GM19468 (cell line): ENCODE measurements around the gene RNF145.
"Not testable (repeated sequence)": the region's sequence is repeated elsewhere in the genome, so short reads cannot be mapped to it uniquely, and the experiment has no call there.

ENCODE experiments used
- ATAC-seq: cut with Tn5 transposase; IDR thresholded peaks from one replicate; pipeline ENCODE4 v1.9.1; 2021; ENCODE audit warnings: mild to moderate bottlenecking, moderate library complexity, moderate number of reproducible peaks; ENCODE audit not compliant: unreplicated experiment; ENCODE audit errors: extremely low read depth

The RNF145 gene

DNA sequence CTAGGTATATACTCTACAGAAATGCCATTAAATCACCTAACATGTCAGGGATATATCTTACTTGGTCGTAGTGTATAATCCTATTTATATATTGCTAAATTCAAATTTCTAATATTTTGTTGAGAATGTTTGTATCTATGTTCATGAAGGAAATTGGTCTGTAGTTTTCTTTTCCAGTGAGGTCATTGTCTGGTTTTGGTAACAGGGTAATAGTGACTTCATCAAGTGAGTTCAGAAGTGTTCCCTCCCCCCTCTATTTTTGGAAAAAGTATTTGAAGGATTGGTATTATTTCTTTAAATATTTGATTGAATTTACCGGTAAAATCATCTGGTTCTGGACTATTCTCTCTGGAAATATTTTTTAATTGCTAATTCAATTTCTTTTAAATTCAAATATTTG, 86.2 kb downstream of the RNF145 start:
- ATAC-seq = no peak

DNA sequence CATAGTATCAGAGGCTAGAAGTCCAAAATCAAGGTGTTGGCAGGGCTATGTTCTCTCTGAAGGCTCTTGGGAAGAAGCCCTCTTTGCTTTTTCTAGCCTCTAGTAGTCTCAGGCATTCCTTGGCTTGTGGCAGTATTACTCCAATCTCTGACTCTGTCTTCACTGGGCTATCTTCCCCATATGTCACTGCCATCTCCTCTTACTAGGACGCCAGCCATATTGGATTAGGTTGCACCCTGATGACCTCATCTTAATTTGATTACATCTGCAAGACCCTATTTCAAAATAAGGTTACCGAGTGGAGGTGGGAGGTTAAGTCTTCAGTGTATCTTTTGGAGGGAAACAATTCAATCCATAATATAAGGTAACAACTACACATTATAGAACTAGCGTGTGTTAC, 88.3 kb downstream of the RNF145 start:
- ATAC-seq = no peak

DNA sequence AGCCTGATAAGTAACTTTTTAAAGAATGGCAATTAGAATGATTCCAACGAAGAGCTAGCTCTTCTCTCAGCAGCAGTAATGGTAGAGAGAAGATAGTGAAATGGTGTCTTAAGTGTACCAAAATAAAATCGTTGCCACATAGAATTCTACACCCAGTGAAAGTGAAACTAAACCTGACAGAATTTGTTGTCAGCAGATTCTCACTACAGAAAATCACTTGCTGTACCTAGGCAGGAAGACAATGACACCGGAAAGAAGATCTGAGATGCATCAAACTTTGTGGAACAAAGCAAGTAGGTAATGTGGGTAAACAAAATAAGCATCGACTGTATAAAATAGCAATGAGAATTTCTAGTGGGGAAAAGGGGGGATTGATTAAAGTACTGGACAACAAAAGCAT, 88.9 kb downstream of the RNF145 start:
- ATAC-seq = no peak

DNA sequence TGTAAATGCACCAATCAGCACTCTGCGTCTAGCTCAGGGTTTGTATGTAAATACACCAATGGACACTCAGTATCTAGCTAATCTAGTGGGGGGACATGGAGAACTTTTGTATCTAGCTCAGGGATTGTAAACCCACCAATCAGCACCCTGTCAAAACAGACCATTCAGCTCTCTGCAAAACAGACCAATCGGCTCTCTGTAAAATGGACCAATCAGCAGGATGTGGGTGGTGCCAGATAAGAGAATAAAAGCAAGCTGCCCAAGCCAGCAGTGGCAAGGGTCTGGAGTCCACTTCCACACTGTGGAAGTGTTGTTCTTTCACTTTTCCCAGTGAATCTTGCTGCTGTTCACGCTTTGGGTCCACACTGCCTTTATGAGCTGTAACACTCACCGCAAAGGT, 89.5 kb downstream of the RNF145 start:
- not testable (repeated sequence) for ATAC-seq

DNA sequence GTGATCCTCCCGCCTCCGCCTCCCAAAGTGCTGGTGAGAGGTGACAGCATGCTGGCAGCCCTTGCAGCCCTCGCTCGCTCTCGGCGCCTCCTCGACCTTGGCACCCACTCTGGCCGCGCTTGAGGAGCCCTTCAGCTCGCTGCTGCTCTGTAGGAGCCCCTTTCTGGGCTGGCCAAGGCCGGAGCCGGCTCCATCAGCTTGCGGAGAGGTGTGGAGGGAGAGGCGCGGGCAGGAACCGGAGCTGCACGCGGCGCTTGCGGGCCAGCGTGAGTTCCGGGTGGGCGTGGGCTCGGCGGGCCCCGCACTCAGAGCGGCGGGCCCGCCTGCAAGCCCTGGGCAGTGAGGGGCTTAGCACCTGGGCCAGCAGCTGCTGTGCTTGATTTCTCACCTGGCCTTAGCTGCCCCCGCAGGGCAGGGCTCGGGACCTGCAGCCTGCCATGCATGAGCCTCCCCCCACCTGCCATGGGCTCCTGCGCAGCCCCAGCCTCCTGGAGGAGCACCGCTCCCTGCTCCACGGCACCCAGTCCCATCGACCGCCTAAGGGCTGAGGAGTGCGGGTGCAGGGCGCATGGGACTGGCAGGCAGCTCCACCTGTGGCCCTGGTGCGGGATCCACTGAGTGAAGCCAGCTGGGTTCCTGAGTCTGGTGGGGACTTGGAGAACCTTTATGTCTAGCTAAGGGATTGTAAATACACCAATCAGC, 90.2 kb downstream of the RNF145 start:
- ATAC-seq = not testable (repeated sequence)

DNA sequence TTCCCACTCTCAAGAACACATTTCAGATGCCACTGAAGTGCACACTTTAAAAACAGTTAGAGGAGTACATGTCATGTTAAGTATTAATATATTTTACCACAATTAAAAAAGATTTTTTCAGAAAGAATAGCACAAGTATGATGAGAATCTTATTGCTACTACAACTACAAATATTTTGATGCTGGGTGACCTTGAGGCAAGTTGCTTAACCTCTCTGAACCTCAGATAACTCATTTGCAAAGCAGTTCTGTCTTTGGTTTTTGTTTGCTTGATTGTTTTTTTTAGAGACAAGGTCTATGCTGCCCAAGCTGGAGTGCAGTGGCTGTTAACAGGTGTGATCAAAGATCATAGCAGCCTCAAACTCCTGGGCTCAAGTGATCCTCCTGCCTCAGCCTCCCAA, 95.9 kb downstream of the RNF145 start:
- no peak for ATAC-seq

DNA sequence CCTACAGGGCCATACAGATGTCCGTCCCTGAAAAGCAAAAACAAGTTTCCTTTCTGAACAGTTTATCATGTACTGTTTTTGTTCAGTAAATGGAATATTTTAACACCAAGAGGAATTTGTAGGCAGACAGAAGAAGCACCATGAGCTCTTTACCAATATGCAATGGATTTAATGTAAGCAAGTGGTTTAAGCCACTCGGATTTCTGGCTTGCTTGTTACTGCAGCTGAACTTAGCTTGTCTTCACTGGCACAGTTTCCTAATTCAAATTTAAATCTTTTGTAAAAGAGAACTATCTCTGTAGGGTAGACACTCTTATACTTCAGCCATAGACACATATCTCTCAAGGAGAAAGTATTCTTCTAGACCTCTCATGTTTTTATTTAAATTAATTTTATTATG, 96.9 kb downstream of the RNF145 start:
- ATAC-seq = no peak
